Tibial nerve (tissue), 4 donors: ENCODE data around the gene POMGNT1. TPM values are rescaled to one million over a fixed set of nuclear protein-coding genes. Genes with fewer than 3 reads are reported as not detected.

ENCODE experiments used
- DNase-seq, 2 donors: peaks; one replicate each; pipeline ENCODE4 v3.0.0-alpha.2; 2019; ENCODE audit warnings: low spot score in 2 of 2
- H3K27ac ChIP-seq, 4 donors: fragments of 200-600 bp; sonication (generic) in 3 of 4; one replicate each; pipeline ENCODE4 v1.5.1; 2017 to 2019; ENCODE audit warnings: mild to moderate bottlenecking in 1 of 4
- H3K27me3 ChIP-seq, 2 donors: fragments of 200-600 bp; sonication (generic) in 1 of 2; one replicate each; pipeline versions ENCODE4 v1.5.1 to v1.6.0; 2017 to 2019
- H3K36me3 ChIP-seq, 3 donors: fragments of 200-600 bp; sonication (generic); one replicate each; pipeline ENCODE4 v1.5.1; 2018 to 2019
- H3K4me1 ChIP-seq, 4 donors: fragments of 200-600 bp; sonication (generic) in 3 of 4; one replicate each; pipeline ENCODE4 v1.5.1; 2017 to 2019
- H3K4me3 ChIP-seq, 4 donors: fragments of 200-600 bp; sonication (generic) in 3 of 4; one replicate each; pipeline ENCODE4 v1.5.1; 2017 to 2019; ENCODE audit warnings: mild to moderate bottlenecking in 1 of 4, moderate library complexity in 1 of 4
- H3K9me3 ChIP-seq, 4 donors: fragments of 200-600 bp; sonication (generic) in 3 of 4; one replicate each; pipeline ENCODE4 v1.5.1; 2017 to 2019
- CTCF ChIP-seq, 5 experiments: fragments of 200-600 bp in 3 of 5; fragments of 450-650 bp in 2 of 5; sonication (generic) in 3 of 5; IDR thresholded peaks; one replicate each; pipeline ENCODE4 v1.5.1; 2016 to 2019; ENCODE audit warnings: antibody characterized with exemption in 5 of 5, mild to moderate bottlenecking in 3 of 5, moderate library complexity in 2 of 5
- EP300 ChIP-seq, 2 donors: sonication (generic); formaldehyde crosslinking; IDR thresholded peaks; one replicate each; pipeline ENCODE4 v1.6.1; 2017; ENCODE audit warnings: antibody characterized with exemption in 2 of 2, mild to moderate bottlenecking in 1 of 2
- POLR2A ChIP-seq, 2 donors: fragments of 450-650 bp; IDR thresholded peaks; one replicate each; pipeline ENCODE4 v1.6.1; 2017; ENCODE audit warnings: antibody characterized with exemption in 2 of 2, mild to moderate bottlenecking in 2 of 2, moderate library complexity in 2 of 2
- WGBS, 2 donors: methylation state at CpG; one replicate each; pipeline ENCODE4 v1.1.5; 2018; 5-methylcytosine and 5-hydroxymethylcytosine counted together
- total RNA-seq, 4 donors: library from RNA; depleted of rRNA; stranded (reverse); fragments of >200 nt; gene quantifications; one replicate each; pipeline ENCODE4 v1.1.0, GENCODE V29; 2016

The POMGNT1 gene
- total RNA-seq, 4 donors from 2014 or later: 53.8 to 71.5 (median 62.8) TPM

- peaks cover 0 to 56% (median 6%) of the 10 kb centered on the region in 3 donors for H3K36me3 ChIP-seq
- H3K4me1 ChIP-seq: peaks cover 0 to 30% (median 5%) of the 10 kb centered on the region in 4 donors
- H3K27ac ChIP-seq: peak overlapping the region in 1 of 4 donors; percentile 19
- TF ChIP-seq EP300 (IDR thresholded peaks at IDR 0.05) (no peak), POLR2A (IDR thresholded peaks at IDR 0.05) (no peak), CTCF (IDR thresholded peaks at IDR 0.05) (no peak)
- no peaks in the 10 kb centered on the region for H3K27me3 ChIP-seq
- DNase-seq: no peak
- 89 to 91% methylated on average over 8 of the region's 8 CpGs for WGBS, 2 donors
- no peak overlapping the region for H3K4me3 ChIP-seq
- H3K9me3 ChIP-seq: no peaks in the 10 kb centered on the region
These were observed 10.9 kb downstream of the POMGNT1 start for GRCh38 chr1:46187106-46187869.

GRCh38 chr1:46186076-46186475, 12.2 kb downstream of the POMGNT1 start:
- WGBS, 2 donors: 80 to 84% methylated on average over 2 of the region's 2 CpGs
- no peak for TF ChIP-seq EP300 (IDR thresholded peaks at IDR 0.05)
- no peak for TF ChIP-seq CTCF (IDR thresholded peaks at IDR 0.05)
- no peak for TF ChIP-seq POLR2A (IDR thresholded peaks at IDR 0.05)
- H3K27ac ChIP-seq: peak overlapping the region in 2 of 4 donors; percentile 42 to 70

GRCh38 chr1:46184920-46185658, 13.1 kb downstream of the POMGNT1 start:
- H3K4me1 ChIP-seq: peaks cover 0 to 34% (median 5%) of the 10 kb centered on the region in 4 donors
- H3K9me3 ChIP-seq: no peaks in the 10 kb centered on the region
- 34 to 53% methylated on average over 6 to 7 of the region's 7 CpGs for WGBS, 2 donors
- peaks cover 0 to 34% (median 6%) of the 10 kb centered on the region in 3 donors for H3K36me3 ChIP-seq
- peak overlapping the region in 2 of 4 donors; percentile 61 to 70 for H3K27ac ChIP-seq
- no peak for TF ChIP-seq EP300 (IDR thresholded peaks at IDR 0.05)
- TF ChIP-seq CTCF (IDR thresholded peaks at IDR 0.05): no peak
- no peak for TF ChIP-seq POLR2A (IDR thresholded peaks at IDR 0.05)
- no peak for DNase-seq
- no peak overlapping the region for H3K4me3 ChIP-seq
- H3K27me3 ChIP-seq: no peaks in the 10 kb centered on the region

More at GRCh38 chr1:46186076-46186475, 12.2 kb downstream of the POMGNT1 start:
- peaks cover 0 to 44% (median 6%) of the 10 kb centered on the region in 3 donors for H3K36me3 ChIP-seq
- no peak for DNase-seq
- H3K9me3 ChIP-seq: no peaks in the 10 kb centered on the region
- H3K4me3 ChIP-seq: no peak overlapping the region
- H3K4me1 ChIP-seq: peaks cover 0 to 30% (median 5%) of the 10 kb centered on the region in 4 donors
- no peaks in the 10 kb centered on the region for H3K27me3 ChIP-seq

- Histone ChIP-seq H3K9me3 (no peaks in the 10 kb centered on the region), H3K27me3 (no peaks in the 10 kb centered on the region), H3K36me3 (peaks cover 0 to 23% (median 6%) of the 10 kb centered on the region in 3 donors), H3K27ac (peak overlapping the region in 3 of 4 donors; percentile 65 to 70 (median 70)), H3K4me3 (no peak overlapping the region), H3K4me1 (peaks cover 0 to 39% (median 5%) of the 10 kb centered on the region in 4 donors)
- no peak for DNase-seq
- no peak for TF ChIP-seq POLR2A (IDR thresholded peaks at IDR 0.05)
- TF ChIP-seq CTCF (IDR thresholded peaks at IDR 0.05): no peak
- no peak for TF ChIP-seq EP300 (IDR thresholded peaks at IDR 0.05)
- WGBS, 2 donors: 78 to 80% methylated on average over 12 of the region's 12 CpGs
These were observed 14.2 kb downstream of the POMGNT1 start for GRCh38 chr1:46183926-46184557.
